ENCODE results near the gene KHDRBS1. TPM values are rescaled to one million over a fixed set of nuclear protein-coding genes. Genes with fewer than 3 reads are reported as not detected.
A peak's percentile ranks its signal among the peaks of the same experiment; 100 is the strongest.

Gene KHDRBS1
- total and polyA plus RNA-seq, 9 of the 15 experiments (the other 6 are each of a cell fraction or from before 2014, with no cell fraction given): 48.4 to 257 (median 114) TPM

DNA sequence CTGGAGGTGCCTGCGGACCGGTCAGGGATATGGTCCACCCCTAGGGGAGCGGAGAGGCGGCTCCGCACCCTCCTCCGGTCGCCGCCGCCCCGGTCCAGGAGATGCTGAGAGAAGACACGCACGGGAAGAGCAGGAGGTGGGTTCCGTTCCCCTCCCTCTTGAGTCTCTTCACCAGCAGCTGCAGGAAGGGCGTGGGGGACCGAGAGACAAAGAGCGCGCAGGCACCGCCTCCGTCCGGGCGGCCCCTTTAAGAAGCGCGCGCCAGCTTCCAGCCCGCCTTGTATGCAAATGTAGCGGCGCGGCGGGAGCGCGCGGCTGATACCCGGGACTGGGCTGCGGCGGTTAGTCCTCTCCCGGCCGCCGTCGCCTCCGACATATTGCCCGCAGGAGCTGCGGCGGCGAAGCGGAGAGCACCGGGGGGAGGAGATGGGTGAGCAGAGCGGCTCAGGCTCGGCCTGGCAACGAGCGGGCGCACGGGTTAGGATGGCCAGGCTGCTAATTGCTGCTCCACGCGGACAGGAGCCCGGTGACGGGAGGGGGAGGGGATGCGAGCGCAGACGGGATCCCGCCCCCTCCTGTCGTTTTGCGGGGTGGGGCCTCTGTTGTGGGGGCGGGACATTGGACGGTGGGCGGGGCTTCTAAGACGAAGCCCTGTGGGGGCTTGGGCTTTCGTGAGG is 59.1 kb downstream of the KHDRBS1 start, which contains the start of gene TMEM39B (continued):
- TF ChIP-seq, protein P1, sequence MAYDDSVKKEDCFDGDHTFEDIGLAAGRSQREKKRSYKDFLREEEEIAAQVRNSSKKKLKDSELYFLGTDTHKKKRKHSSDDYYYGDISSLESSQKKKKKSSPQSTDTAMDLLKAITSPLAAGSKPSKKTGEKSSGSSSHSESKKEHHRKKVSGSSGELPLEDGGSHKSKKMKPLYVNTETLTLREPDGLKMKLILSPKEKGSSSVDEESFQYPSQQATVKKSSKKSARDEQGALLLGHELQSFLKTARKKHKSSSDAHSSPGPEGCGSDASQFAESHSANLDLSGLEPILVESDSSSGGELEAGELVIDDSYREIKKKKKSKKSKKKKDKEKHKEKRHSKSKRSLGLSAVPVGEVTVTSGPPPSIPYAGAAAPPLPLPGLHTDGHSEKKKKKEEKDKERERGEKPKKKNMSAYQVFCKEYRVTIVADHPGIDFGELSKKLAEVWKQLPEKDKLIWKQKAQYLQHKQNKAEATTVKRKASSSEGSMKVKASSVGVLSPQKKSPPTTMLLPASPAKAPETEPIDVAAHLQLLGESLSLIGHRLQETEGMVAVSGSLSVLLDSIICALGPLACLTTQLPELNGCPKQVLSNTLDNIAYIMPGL (CRISPR knock-in tag; IDR thresholded peaks at IDR 0.05): 0 out of 2 replicates have a peak, but pooled peaks have one; percentile 74
- TF ChIP-seq ILK (tag; IDR thresholded peaks at IDR 0.05; ENCODE audit: borderline replicate concordance, low read depth) (no peak), MCM3 (IDR thresholded peaks at IDR 0.05) (no peak), EP400 (IDR thresholded peaks at IDR 0.05) (peak; percentile 97), GATAD2A (IDR thresholded peaks at IDR 0.05) (no peak), STAG1 (CRISPR knock-in tag; IDR thresholded peaks at IDR 0.05; ENCODE audit: borderline replicate concordance) (no peak), NR2C2 (CRISPR knock-in tag; IDR thresholded peaks at IDR 0.05) (no peak), NR2C2 (tag; IDR thresholded peaks at IDR 0.05) (no peak), POLR2B (IDR thresholded peaks at IDR 0.05; ENCODE audit: low read depth, partially characterized antibody) (peak; percentile 89), NUFIP1 (IDR thresholded peaks at IDR 0.05; ENCODE audit: partially characterized antibody) (no peak), ZNF175 (CRISPR knock-in tag; IDR thresholded peaks at IDR 0.05; ENCODE audit: low read depth) (no peak), TAF7 (tag; IDR thresholded peaks at IDR 0.05) (no peak), CBFA2T2 (conservative IDR thresholded peaks at IDR 0.05) (no peak), SIRT6 (IDR thresholded peaks at IDR 0.05; ENCODE audit: low read depth, low read length) (no peak), HDAC1 (IDR thresholded peaks at IDR 0.05) (peak in 1 of 2 experiments; percentile 91; a peak in 2 of 4 replicates), CREM (IDR thresholded peaks at IDR 0.05; ENCODE audit: low read depth) (peak; percentile 36)
- TF ChIP-seq, protein P2, sequence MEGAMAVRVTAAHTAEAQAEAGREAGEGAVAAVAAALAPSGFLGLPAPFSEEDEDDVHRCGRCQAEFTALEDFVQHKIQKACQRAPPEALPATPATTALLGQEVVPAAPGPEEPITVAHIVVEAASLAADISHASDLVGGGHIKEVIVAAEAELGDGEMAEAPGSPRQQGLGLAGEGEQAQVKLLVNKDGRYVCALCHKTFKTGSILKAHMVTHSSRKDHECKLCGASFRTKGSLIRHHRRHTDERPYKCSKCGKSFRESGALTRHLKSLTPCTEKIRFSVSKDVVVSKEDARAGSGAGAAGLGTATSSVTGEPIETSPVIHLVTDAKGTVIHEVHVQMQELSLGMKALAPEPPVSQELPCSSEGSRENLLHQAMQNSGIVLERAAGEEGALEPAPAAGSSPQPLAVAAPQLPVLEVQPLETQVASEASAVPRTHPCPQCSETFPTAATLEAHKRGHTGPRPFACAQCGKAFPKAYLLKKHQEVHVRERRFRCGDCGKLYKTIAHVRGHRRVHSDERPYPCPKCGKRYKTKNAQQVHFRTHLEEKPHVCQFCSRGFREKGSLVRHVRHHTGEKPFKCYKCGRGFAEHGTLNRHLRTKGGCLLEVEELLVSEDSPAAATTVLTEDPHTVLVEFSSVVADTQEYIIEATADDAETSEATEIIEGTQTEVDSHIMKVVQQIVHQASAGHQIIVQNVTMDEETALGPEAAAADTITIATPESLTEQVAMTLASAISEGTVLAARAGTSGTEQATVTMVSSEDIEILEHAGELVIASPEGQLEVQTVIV (CRISPR knock-in tag; IDR thresholded peaks at IDR 0.05; ENCODE audit: borderline replicate concordance): no peak
- TF ChIP-seq, protein P3, sequence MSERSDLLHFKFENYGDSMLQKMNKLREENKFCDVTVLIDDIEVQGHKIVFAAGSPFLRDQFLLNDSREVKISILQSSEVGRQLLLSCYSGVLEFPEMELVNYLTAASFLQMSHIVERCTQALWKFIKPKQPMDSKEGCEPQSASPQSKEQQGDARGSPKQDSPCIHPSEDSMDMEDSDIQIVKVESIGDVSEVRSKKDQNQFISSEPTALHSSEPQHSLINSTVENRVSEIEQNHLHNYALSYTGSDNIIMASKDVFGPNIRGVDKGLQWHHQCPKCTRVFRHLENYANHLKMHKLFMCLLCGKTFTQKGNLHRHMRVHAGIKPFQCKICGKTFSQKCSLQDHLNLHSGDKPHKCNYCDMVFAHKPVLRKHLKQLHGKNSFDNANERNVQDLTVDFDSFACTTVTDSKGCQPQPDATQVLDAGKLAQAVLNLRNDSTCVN (CRISPR knock-in tag; IDR thresholded peaks at IDR 0.05): no peak
- TF ChIP-seq, protein P4, sequence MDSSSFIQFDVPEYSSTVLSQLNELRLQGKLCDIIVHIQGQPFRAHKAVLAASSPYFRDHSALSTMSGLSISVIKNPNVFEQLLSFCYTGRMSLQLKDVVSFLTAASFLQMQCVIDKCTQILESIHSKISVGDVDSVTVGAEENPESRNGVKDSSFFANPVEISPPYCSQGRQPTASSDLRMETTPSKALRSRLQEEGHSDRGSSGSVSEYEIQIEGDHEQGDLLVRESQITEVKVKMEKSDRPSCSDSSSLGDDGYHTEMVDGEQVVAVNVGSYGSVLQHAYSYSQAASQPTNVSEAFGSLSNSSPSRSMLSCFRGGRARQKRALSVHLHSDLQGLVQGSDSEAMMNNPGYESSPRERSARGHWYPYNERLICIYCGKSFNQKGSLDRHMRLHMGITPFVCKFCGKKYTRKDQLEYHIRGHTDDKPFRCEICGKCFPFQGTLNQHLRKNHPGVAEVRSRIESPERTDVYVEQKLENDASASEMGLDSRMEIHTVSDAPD (CRISPR knock-in tag; IDR thresholded peaks at IDR 0.05): no peak
- TF ChIP-seq, protein P5, sequence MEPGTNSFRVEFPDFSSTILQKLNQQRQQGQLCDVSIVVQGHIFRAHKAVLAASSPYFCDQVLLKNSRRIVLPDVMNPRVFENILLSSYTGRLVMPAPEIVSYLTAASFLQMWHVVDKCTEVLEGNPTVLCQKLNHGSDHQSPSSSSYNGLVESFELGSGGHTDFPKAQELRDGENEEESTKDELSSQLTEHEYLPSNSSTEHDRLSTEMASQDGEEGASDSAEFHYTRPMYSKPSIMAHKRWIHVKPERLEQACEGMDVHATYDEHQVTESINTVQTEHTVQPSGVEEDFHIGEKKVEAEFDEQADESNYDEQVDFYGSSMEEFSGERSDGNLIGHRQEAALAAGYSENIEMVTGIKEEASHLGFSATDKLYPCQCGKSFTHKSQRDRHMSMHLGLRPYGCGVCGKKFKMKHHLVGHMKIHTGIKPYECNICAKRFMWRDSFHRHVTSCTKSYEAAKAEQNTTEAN (CRISPR knock-in tag; IDR thresholded peaks at IDR 0.05): no peak

Measured in K562 (cell line).